Activated T-helper 9 cell treated with anti-CD3 and anti-CD28 coated beads, Interleukin-2, amount 50 U/mL, for 16 hours (primary cell): Measurements from ENCODE around the gene RNU6-9.
A peak's percentile ranks its signal among the peaks of the same experiment; 100 is the strongest.

Experiments used
- DNase-seq: peaks from one replicate; pipeline ENCODE4 v3.0.0-alpha.2; 2020; ENCODE audit warnings: low read depth

RNU6-9 gene

GRCh38 chr19:899336-900042, 6.2 kb downstream of the RNU6-9 start:
- no peak for DNase-seq

DNA sequence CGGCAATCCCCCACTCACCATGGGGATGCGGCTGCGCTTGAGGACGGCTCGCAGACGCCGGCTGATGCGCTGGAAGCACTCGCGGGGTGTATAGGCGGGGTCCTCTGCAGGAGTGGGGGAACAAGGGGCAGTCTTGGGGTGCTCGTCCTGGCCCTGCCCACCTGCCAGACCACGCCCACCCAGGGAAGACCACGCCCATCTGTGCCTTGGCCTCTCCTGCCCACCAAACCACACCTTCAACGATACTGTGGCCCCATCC, 6.7 kb downstream of the RNU6-9 start:
- no peak for DNase-seq

DNA sequence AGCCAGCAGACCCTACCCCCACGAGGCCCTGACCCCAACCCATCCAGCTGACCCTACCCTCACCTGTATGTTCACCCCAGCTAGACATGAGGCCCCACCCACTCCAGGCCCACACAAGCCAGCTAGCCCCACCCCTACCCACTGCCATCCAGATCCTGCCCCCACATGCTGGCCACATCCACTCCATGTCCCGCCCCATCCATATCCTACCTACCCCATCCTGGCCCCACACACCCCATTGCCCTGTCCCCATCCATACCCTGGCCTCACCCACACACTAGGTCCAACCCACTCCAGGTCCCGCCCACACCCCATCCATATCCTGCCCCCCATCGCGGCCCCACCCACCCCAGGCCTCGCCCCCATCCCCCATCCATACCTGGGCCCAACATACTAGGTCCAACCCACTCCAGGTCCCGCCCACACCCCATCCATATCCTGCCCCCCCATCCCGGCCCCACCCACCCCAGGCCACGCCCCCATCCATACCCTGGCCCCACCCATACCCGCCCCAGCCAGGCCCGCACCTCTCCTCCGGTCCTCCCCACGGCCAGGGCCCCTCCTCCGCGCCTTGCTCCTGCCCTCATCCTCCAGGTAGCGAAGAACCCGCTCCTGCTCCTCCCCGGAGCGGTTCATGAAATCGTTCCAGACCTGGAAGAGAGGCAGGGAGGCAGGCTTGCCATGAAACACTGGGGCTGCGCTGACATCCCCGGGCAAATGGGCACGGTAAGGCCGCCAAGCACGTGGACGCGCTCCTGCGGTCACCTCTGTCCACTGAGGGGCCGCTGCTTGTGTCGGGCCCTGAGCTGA, 7.2 kb downstream of the RNU6-9 start:
- no peak for DNase-seq

DNA sequence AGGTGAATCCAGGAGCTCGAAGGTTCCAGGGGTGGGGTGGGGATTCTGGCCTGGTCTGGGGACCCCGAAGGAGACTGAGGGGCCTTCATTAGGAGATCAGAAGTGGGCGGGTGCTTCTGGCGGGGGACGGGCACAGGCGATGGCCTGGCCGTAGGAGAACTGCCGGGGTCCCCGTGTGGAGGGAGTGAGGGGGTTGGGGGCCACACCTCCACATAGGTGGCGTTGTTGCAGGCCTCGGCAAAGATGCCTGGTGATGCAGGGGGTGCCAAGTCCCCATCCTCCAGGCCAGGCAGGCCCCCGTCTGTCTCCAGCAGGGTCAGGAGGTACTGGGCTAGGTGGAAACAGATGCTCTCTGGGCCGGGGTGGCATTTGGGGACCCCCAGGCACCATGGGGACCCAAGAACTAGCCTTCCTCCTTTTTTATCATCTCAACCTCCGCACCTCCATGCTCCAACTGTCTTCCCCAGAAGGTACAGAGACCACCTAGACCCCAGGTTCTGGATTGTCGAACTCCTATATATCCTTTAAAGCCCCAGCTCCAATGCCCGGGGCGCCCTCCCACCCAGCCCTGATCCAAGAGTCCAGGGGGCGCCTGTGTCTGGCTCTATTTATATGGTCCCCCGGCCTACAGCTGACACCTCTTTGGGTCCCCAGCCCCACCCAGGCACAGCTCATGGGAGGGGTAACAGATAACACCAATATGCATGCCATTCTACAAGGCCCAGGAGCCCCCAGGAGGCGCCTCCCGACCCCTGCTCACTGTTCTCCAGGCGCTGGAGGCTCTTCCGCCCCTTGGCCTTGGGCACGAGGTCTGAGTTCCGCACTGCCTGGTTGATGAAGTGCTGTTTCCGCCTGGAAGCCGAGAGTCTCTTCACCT, 8.2 kb downstream of the RNU6-9 start:
- DNase-seq, result no peak

GRCh38 chr19:902093-902370, 8.7 kb downstream of the RNU6-9 start:
- no peak for DNase-seq

GRCh38 chr19:902446-903226, 9.4 kb downstream of the RNU6-9 start:
- no peak for DNase-seq

DNA sequence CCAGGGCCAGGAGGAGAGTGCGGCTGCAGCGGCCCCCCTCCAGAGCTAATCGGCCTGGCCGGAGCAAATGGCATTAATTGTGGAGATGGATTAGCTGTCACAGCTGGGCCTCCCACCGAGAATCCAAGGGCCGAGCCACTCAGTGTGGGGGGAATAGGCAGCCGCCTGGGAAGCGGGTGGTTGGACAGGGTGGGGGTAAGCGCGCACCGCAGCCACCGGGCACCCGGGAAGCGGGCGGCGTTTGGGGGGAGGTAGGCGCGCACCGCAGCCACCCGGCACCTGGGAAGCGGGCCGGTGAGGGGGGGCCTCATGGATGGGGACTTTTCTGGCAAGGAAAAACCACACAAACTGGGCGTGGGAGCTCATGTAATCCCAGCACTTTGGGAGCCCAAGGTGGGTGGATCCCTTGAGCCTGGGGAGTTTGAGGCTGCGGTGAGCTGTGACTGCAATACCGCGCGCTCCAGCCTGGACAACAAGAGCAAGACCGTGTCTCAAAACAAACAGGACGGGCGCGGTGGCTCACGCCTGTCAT, 10.0 kb downstream of the RNU6-9 start:
- no peak for DNase-seq

DNA sequence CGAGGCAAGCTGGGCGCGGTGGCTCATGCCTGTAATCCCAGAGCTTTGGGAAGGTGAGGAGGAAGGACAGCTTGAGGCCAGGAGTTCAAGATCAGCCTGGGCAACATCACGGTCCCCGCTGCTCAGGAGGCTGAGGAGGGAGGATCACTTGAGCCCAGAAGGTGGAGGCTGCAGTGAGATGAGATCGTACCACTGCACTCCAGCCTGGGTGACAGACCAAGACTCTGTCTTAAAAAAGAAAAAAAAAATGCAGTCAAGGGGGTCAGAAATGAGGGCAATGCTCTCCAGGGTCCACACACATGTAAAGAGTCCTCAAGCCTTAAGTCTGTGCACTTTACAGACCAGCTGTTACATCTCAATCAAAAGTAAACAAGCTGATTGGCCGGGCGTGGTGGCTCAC, 11.3 kb downstream of the RNU6-9 start:
- DNase-seq, result no peak

DNA sequence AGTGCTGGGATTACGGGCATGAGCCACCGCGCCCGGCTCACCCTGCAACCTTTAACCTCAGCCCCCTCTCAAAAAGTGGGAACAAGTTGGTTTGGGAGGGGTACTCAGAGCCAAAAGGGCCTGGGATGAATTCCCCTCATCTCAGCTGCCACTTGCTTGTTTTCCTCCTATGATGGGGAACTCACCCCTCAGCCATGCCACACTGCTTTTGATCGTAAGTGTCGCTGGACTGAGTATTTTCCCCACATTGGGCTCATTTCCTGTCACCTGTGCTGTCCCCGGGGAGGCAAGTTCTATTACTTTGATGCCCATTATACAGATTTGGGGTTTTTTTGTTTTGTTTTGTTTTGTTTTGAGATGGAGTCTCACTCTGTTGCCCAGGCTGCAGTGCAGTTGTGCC, 13.2 kb downstream of the RNU6-9 start:
- DNase-seq, result no peak

DNA sequence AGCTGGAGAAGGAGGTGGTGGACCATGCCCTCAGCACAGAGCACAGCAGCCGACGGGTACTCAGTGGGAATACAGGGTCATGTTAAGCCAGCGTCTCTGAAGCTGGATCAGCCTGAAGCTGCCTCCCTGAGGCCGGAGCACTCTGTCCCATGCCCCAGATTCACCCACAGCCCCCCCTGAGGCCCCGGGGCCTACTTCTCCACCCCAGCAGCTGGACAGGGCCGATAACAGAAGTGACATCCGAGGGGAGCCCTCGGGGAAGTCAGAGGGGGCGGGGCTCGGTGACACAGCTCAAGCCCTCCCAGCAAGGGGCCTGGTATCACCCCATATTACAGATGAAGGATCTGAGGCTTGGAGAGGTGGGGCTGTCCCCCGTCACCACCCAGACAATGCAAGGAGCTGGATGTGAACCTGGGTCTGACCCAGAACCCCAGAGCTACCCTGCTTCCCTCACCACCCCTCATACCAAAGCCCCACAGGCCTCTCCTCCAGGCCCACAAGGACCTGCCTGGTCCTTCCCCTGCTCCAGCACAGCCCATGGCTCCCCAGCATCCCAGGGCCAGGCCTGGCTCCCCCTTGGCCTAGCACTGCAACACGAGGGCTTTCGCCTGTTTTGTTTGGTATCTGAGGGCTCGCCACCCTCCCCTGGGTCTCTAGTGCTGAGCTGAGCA, 14.0 kb downstream of the RNU6-9 start:
- no peak for DNase-seq

GRCh38 chr19:911197-912033, 18.1 kb downstream of the RNU6-9 start:
- no peak for DNase-seq

DNA sequence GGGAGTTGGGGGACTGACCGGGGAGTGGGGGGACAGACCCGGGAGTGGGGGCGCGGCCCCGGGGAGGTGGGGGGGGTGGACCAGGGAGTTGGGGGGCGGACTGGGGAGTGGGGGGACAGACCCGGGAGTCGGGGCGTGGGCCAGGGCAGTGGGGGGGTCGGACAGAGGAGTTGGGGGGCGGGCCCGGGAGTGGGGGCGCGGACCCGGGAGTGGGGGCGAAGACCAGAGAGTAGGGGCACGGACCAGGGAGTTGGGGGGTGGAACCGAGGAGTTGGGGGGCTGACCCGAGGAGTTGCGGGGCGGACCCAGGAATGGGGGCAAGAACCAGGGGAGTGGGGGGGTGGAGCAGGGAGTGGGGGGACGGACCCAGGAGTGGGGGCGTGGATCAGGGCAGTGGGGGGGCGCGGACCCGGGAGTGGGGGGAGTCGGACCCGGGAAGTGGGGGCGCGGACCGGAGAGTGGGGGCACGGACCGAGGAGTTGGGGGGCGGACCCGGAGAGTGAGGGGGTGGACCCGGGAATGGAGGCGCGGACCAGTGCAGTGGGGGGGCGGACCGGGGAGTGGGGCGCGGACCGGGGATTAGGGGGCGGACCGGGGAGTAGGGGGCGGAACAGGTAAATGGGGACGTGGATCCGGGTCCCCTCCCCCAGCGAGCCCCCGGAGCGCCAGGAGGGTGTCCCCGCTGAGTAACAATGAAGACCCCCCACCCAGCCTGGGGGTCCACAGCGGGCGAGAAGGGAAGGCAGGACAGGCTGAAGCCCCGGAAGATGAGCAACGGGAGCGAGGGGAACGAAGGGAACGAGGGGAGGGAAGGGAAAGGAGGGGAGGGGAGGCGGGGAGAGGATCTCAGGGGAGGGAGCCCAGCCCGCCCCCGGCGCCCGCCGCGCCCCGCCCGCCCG, 19.1 kb downstream of the RNU6-9 start:
- DNase-seq, result no peak

GRCh38 chr19:913080-913748, 19.9 kb downstream of the RNU6-9 start, which contains the start of gene R3HDM4:
TSS of gene R3HDM4 (minus strand) at chr19:913219. CDS start at chr19:913157, 62 bp downstream.
- DNase-seq, result peak; percentile 82

DNA sequence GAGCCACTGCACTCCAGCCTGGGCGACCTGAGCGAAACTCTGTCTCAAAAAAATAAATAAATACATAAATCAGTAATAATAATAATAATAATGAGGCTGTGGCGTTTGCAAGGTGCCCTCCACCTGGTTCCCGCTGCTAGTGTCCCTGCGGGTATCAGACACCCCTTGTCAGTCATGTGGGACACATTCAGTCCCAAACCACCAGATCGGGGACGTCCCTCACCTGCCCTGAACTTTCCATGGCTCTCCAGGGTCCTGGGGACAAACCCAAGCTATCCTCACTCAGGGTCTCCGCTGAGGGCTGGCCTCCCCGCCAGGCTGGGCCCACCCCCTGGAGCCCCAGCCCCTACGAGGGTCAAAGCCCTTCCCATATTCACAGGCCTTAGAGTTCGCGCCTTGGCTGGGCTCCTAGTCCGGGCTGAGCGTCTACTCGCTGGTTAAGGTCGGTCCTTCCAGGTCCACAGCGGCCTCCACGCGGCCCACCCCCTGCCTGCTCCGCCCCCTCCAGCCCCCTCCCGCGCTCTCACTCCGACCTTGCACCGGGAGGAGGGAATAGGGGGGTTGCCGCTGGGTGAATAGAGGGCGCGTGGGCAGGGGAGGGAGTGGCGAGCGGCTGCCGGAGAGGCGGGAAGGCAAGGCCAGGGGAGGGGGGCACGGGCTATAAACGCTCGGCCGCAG, 23.5 kb downstream of the RNU6-9 start:
- DNase-seq, result no peak

- DNase-seq, result no peak
Measured at GRCh38 chr19:917323-918151, 24.3 kb downstream of the RNU6-9 start, which contains the start of gene KISS1R. TSS of gene KISS1R (plus strand) at chr19:917333. CDS start at chr19:917503, 170 bp downstream.

DNA sequence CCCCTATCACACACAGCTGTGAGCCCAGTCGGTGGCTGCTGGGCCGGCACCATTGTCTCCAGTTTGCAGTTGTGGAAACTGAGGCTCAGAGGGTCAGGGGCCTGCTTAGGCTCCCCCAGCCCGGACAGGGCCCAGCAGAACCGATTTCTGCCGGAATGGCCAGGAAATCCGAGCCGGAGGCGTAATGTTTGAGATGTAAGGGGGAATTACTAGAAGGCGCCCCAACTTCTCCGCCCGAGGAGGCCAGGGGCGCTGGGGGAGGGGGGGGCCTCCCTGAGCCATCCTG, 24.8 kb downstream of the RNU6-9 start:
- DNase-seq, result no peak

GRCh38 chr19:918481-919198, 25.4 kb downstream of the RNU6-9 start:
- DNase-seq, result no peak
